Measurements from ENCODE around the gene SARM1. TPM values are rescaled to one million over a fixed set of nuclear protein-coding genes. Genes with fewer than 3 reads are reported as not detected.

The SARM1 gene
- total RNA-seq, 1 donor from 2014 or later, result 10.1 TPM

- intact Hi-C loops (cut with DNase I), result no loop called here
- DNase-seq (ENCODE audit: extremely low spot score in 2 of 2), result no peak
- H3K9me3 ChIP-seq, result no peaks in the 10 kb centered on the region
- no peak for TF ChIP-seq POLR2A (IDR thresholded peaks at IDR 0.05)
- TF ChIP-seq CTCF (IDR thresholded peaks at IDR 0.05), result no peak
- TF ChIP-seq POLR2AphosphoS5 (IDR thresholded peaks at IDR 0.05; ENCODE audit: insufficient read depth in 1 of 2, low read depth in 1 of 2), result no peak
- no peak overlapping the region for H3K4me3 ChIP-seq
- H3K27ac ChIP-seq, result no peak overlapping the region
- H3K36me3 ChIP-seq, result peaks cover 0 to 44% of the 10 kb centered on the region in 2 donors
- H3K27me3 ChIP-seq, result no peaks in the 10 kb centered on the region
- no peaks in the 10 kb centered on the region for H3K4me1 ChIP-seq
Observed at GRCh38 chr17:28390984-28391383, 19.5 kb downstream of the SARM1 start.

- no peak for DNase-seq (ENCODE audit: extremely low spot score in 2 of 2)
- Histone ChIP-seq H3K36me3 (peaks cover 0 to 44% of the 10 kb centered on the region in 2 donors), H3K4me3 (no peak overlapping the region), H3K9me3 (no peaks in the 10 kb centered on the region), H3K27ac (no peak overlapping the region), H3K4me1 (no peaks in the 10 kb centered on the region), H3K27me3 (no peaks in the 10 kb centered on the region)
- intact Hi-C loops (cut with DNase I), result no loop called here
- TF ChIP-seq POLR2A (IDR thresholded peaks at IDR 0.05) (no peak), CTCF (IDR thresholded peaks at IDR 0.05) (no peak), POLR2AphosphoS5 (IDR thresholded peaks at IDR 0.05; ENCODE audit: insufficient read depth in 1 of 2, low read depth in 1 of 2) (no peak)
Observed at GRCh38 chr17:28391401-28391800, 19.9 kb downstream of the SARM1 start.

- TF ChIP-seq POLR2A (IDR thresholded peaks at IDR 0.05), result no peak
- no peak for TF ChIP-seq CTCF (IDR thresholded peaks at IDR 0.05)
- TF ChIP-seq POLR2AphosphoS5 (IDR thresholded peaks at IDR 0.05; ENCODE audit: insufficient read depth in 1 of 2, low read depth in 1 of 2), result no peak
- Histone ChIP-seq H3K9me3 (no peaks in the 10 kb centered on the region), H3K4me3 (no peak overlapping the region), H3K27ac (no peak overlapping the region), H3K4me1 (no peaks in the 10 kb centered on the region), H3K27me3 (no peaks in the 10 kb centered on the region), H3K36me3 (peaks cover 0 to 44% of the 10 kb centered on the region in 2 donors)
- DNase-seq (ENCODE audit: extremely low spot score in 2 of 2), result no peak
- intact Hi-C loops (cut with DNase I), result no loop called here
Observed at GRCh38 chr17:28392491-28392890, 21.0 kb downstream of the SARM1 start.

GRCh38 chr17:28394337-28395116, 23.0 kb downstream of the SARM1 start:
- H3K27me3 ChIP-seq, result no peaks in the 10 kb centered on the region
- H3K4me1 ChIP-seq, result no peaks in the 10 kb centered on the region
- H3K9me3 ChIP-seq, result no peaks in the 10 kb centered on the region
- H3K4me3 ChIP-seq, result no peak overlapping the region
- intact Hi-C loops (cut with DNase I), result no loop called here
- TF ChIP-seq POLR2AphosphoS5 (IDR thresholded peaks at IDR 0.05; ENCODE audit: insufficient read depth in 1 of 2, low read depth in 1 of 2), result no peak
- no peak for TF ChIP-seq CTCF (IDR thresholded peaks at IDR 0.05)
- TF ChIP-seq POLR2A (IDR thresholded peaks at IDR 0.05), result no peak
- H3K27ac ChIP-seq, result no peak overlapping the region
- no peak for DNase-seq (ENCODE audit: extremely low spot score in 2 of 2)
- H3K36me3 ChIP-seq, result peaks cover 0 to 26% of the 10 kb centered on the region in 2 donors

- Histone ChIP-seq H3K27me3 (no peaks in the 10 kb centered on the region), H3K27ac (no peak overlapping the region), H3K4me3 (no peak overlapping the region), H3K9me3 (no peaks in the 10 kb centered on the region), H3K36me3 (peaks cover 0 to 18% of the 10 kb centered on the region in 2 donors), H3K4me1 (no peaks in the 10 kb centered on the region)
- TF ChIP-seq POLR2A (IDR thresholded peaks at IDR 0.05) (no peak), POLR2AphosphoS5 (IDR thresholded peaks at IDR 0.05; ENCODE audit: insufficient read depth in 1 of 2, low read depth in 1 of 2) (no peak), CTCF (IDR thresholded peaks at IDR 0.05) (no peak)
- intact Hi-C loops (cut with DNase I), result no loop called here
- no peak for DNase-seq (ENCODE audit: extremely low spot score in 2 of 2)
Observed at GRCh38 chr17:28395426-28395825, 23.9 kb downstream of the SARM1 start.

Measured in vagina (tissue), 2 donors.